OCI-LY7 (cell line): ENCODE measurements around the gene RIMBP3C. TPM values are rescaled to one million over a fixed set of nuclear protein-coding genes. Genes with fewer than 3 reads are reported as not detected.
"Not testable (repeated sequence)": the region's sequence is repeated elsewhere in the genome, so short reads cannot be mapped to it uniquely, and the experiment has no call there.

Experiments
- BruUV-seq: library from RNA; stranded (reverse); fragments of 400-500 nt; replicated peaks from 2 replicates; lab custom pipeline; 2021; lab: Mats Ljungman, UMichigan
- CTCF ChIA-PET: fragments of 300-600 bp; sonication (Branson Sonifier 250); formaldehyde crosslinking; loops from one replicate; lab custom pipeline; 2022; ENCODE audit warnings: antibody characterized with exemption; ENCODE audit not compliant: unreplicated experiment; lab: Charles Lee
- POLR2A ChIA-PET: fragments of 300-600 bp; sonication (Branson Sonifier 250); formaldehyde crosslinking; loops from one replicate; lab custom pipeline; 2022; ENCODE audit warnings: antibody characterized with exemption; lab: Charles Lee
- DNase-seq: peaks from one replicate; pipeline ENCODE4 v3.0.0-alpha.2; 2015; ENCODE audit warnings: low spot score
- H2AFZ ChIP-seq: fragments of 200-600 bp; sonication (generic), shearing (Covaris generic); 2 replicates; pipeline ENCODE4 v1.6.1; 2014; ENCODE audit warnings: mild to moderate bottlenecking, antibody characterized with exemption, low read length, moderate library complexity
- H3K27ac ChIP-seq: fragments of 200-600 bp; sonication (generic); 2 replicates; pipeline ENCODE4 v1.5.1; 2014; ENCODE audit warnings: mixed run types, low read depth, mild to moderate bottlenecking, moderate library complexity, low read length, inconsistent platforms; ENCODE audit not compliant: poor library complexity, severe bottlenecking
- H3K36me3 ChIP-seq: fragments of 200-600 bp; sonication (generic); 2 replicates; pipeline ENCODE4 v1.6.1; 2014; ENCODE audit warnings: mild to moderate bottlenecking, antibody characterized with exemption, low read length, moderate library complexity, mixed read lengths; ENCODE audit not compliant: insufficient read depth
- H3K4me1 ChIP-seq: fragments of 200-600 bp; sonication (generic); 2 replicates; pipeline ENCODE4 v1.5.1; 2014; ENCODE audit warnings: mild to moderate bottlenecking, low read length; ENCODE audit not compliant: insufficient read depth, poor library complexity, severe bottlenecking
- H3K4me2 ChIP-seq: fragments of 200-600 bp; sonication (generic); 2 replicates; pipeline ENCODE4 v1.6.1; 2014; ENCODE audit warnings: mild to moderate bottlenecking, low read length
- H3K4me3 ChIP-seq: fragments of 200-600 bp; sonication (generic); 2 replicates; pipeline ENCODE4 v1.5.1; 2014; ENCODE audit warnings: mild to moderate bottlenecking, low read depth, low read length; ENCODE audit not compliant: poor library complexity, severe bottlenecking
- H3K79me2 ChIP-seq: fragments of 200-600 bp; sonication (generic); 2 replicates; pipeline ENCODE4 v1.6.1; 2016; ENCODE audit warnings: low read depth, mild to moderate bottlenecking, low read length, moderate library complexity, mixed read lengths; ENCODE audit not compliant: insufficient read depth
- H3K9me2 ChIP-seq: fragments of 200-600 bp; sonication (generic); 2 replicates; pipeline ENCODE4 v1.6.1; 2016; ENCODE audit warnings: mild to moderate bottlenecking, low read length, mixed read lengths; ENCODE audit not compliant: insufficient read depth
- H3K9me3 ChIP-seq: fragments of 200-600 bp; sonication (generic); 2 replicates; pipeline ENCODE4 v1.6.1; 2014; ENCODE audit warnings: mild to moderate bottlenecking, mixed run types, low read length, mixed read lengths
- H4K20me1 ChIP-seq: fragments of 200-600 bp; sonication (generic); 2 replicates; pipeline ENCODE4 v1.6.1; 2014; ENCODE audit warnings: mild to moderate bottlenecking, antibody characterized with exemption, low read length, moderate library complexity, mixed read lengths; ENCODE audit not compliant: insufficient read depth
- CTCF ChIP-seq: fragments of 200-600 bp; sonication (generic); conservative IDR thresholded peaks from 2 replicates; pipeline ENCODE4 v1.5.1; 2014; ENCODE audit warnings: mild to moderate bottlenecking, antibody characterized with exemption, low read length, moderate library complexity, mixed read lengths
- EZH2phosphoT487 ChIP-seq: fragments of 200-600 bp; sonication (generic); IDR thresholded peaks from 2 replicates; pipeline ENCODE4 v1.6.1; 2018; ENCODE audit warnings: low read depth, borderline replicate concordance, mild to moderate bottlenecking, mixed run types, antibody characterized with exemption, low read length, moderate library complexity, mixed read lengths
- intact Hi-C: fragments of 100-400 bp; cut with micrococcal nuclease; formaldehyde crosslinking; loops from one replicate; pipeline ENCODE4 v1.10.0; 2022; ENCODE audit not compliant: unreplicated experiment
- total RNA-seq, 2 experiments: library from RNA; depleted of rRNA in 1 of 2; stranded (reverse); fragments of >200 nt in 1 of 2; shearing (Covaris generic) in 1 of 2; gene quantifications; 2 replicates each; pipeline ENCODE4 v1.2.3, GENCODE V29; 2014 to 2022

RIMBP3C gene
- total RNA-seq, 2 experiments from 2014 or later, result 0.69 to 2.0 TPM

- POLR2A ChIA-PET, result no interaction called here
- Histone ChIP-seq H3K4me3 (no peak overlapping the region), H3K4me2 (no peak overlapping the region), H3K27ac (no peak overlapping the region), H3K9me2 (no peaks in the 10 kb centered on the region), H4K20me1 (peaks cover 7% of the 10 kb centered on the region), H3K79me2 (peaks cover 17% of the 10 kb centered on the region), H3K36me3 (peaks cover 12% of the 10 kb centered on the region), H2AFZ (no peak overlapping the region), H3K9me3 (no peaks in the 10 kb centered on the region), H3K4me1 (peaks cover 4% of the 10 kb centered on the region)
- intact Hi-C loops, result no loop called here
- CTCF ChIA-PET, result no interaction called here
- BruUV-seq, result no TSS peak
- no peak for TF ChIP-seq CTCF
- no peak for TF ChIP-seq EZH2phosphoT487
- DNase-seq, result no peak
Observed at GRCh38 chr22:21564411-21564810, 13.2 kb upstream of the RIMBP3C start.

GRCh38 chr22:21563912-21564311, 12.7 kb upstream of the RIMBP3C start:
- Histone ChIP-seq H3K36me3 (peaks cover 8% of the 10 kb centered on the region), H3K4me1 (no peaks in the 10 kb centered on the region), H3K4me2 (no peak overlapping the region), H3K79me2 (peaks cover 12% of the 10 kb centered on the region), H3K9me2 (no peaks in the 10 kb centered on the region), H4K20me1 (peaks cover 5% of the 10 kb centered on the region), H3K27ac (no peak overlapping the region), H3K4me3 (no peak overlapping the region), H3K9me3 (no peaks in the 10 kb centered on the region), H2AFZ (no peak overlapping the region)
- intact Hi-C loops, result no loop called here
- no peak for DNase-seq
- TF ChIP-seq CTCF, result no peak
- no peak for TF ChIP-seq EZH2phosphoT487
- CTCF ChIA-PET, result no interaction called here
- no TSS peak for BruUV-seq
- POLR2A ChIA-PET, result no interaction called here

- H2AFZ ChIP-seq, H4K20me1 ChIP-seq, CTCF ChIA-PET, H3K27ac ChIP-seq, H3K9me3 ChIP-seq, H3K79me2 ChIP-seq, H3K36me3 ChIP-seq, H3K4me3 ChIP-seq, H3K4me2 ChIP-seq, POLR2A ChIA-PET, H3K4me1 ChIP-seq, H3K9me2 ChIP-seq, intact Hi-C loops, BruUV-seq, DNase-seq: not testable (repeated sequence)
Observed at GRCh38 chr22:21560657-21561056, 9.4 kb upstream of the RIMBP3C start.

- H3K9me2 ChIP-seq, H3K9me3 ChIP-seq, H4K20me1 ChIP-seq, H3K27ac ChIP-seq, intact Hi-C loops, H3K4me3 ChIP-seq, CTCF ChIA-PET, H2AFZ ChIP-seq, H3K79me2 ChIP-seq, DNase-seq, H3K36me3 ChIP-seq, BruUV-seq, POLR2A ChIA-PET, H3K4me1 ChIP-seq, H3K4me2 ChIP-seq: not testable (repeated sequence)
Observed at GRCh38 chr22:21559345-21560125, 8.3 kb upstream of the RIMBP3C start.

GRCh38 chr22:21550678-21551047, 598 bp downstream of the RIMBP3C start:
- H3K4me3 ChIP-seq, DNase-seq, H3K79me2 ChIP-seq, CTCF ChIA-PET, H3K9me3 ChIP-seq, H3K27ac ChIP-seq, BruUV-seq, H3K4me1 ChIP-seq, H2AFZ ChIP-seq, H3K4me2 ChIP-seq, H3K9me2 ChIP-seq, POLR2A ChIA-PET, intact Hi-C loops, H4K20me1 ChIP-seq, H3K36me3 ChIP-seq: not testable (repeated sequence)
